Mesendoderm (in vitro differentiated cells): Measurements from ENCODE around the gene FAM174C.

Experiments
- DNase-seq: peaks from one replicate; pipeline ENCODE4 v3.0.0; 2013
- H2AK5ac ChIP-seq: 2 replicates; pipeline ENCODE4 v1.6.1; 2013; ENCODE audit warnings: low read length, inconsistent platforms
- H2BK120ac ChIP-seq: 2 replicates; pipeline ENCODE4 v1.6.1; 2013; ENCODE audit warnings: low read depth, mild to moderate bottlenecking, low read length, moderate library complexity, mixed read lengths
- H2BK15ac ChIP-seq: replicated peaks from 2 replicates; pipeline ENCODE4 v1.6.1; 2013; ENCODE audit warnings: low read depth, mild to moderate bottlenecking, moderate library complexity
- H2BK5ac ChIP-seq: 2 replicates; pipeline ENCODE4 v1.6.1; 2013; ENCODE audit warnings: low read length, inconsistent platforms
- H3K18ac ChIP-seq: 2 replicates; pipeline ENCODE4 v1.6.1; 2013; ENCODE audit warnings: mild to moderate bottlenecking, low read length, mixed read lengths
- H3K23ac ChIP-seq: one replicate; pipeline ENCODE4 v1.6.1; 2013; ENCODE audit warnings: low read length
- H3K27ac ChIP-seq: 2 replicates; pipeline ENCODE4 v1.5.1; 2013; ENCODE audit warnings: low read depth, mild to moderate bottlenecking, inconsistent platforms, low read length, moderate library complexity
- H3K27me3 ChIP-seq: 2 replicates; pipeline ENCODE4 v1.6.1; 2013; ENCODE audit warnings: low read length, control low read depth, mild to moderate bottlenecking, inconsistent platforms; ENCODE audit not compliant: insufficient read depth, poor library complexity
- H3K36me3 ChIP-seq: 2 replicates; pipeline ENCODE4 v1.6.1; 2013; ENCODE audit warnings: low read length, inconsistent platforms; ENCODE audit not compliant: control insufficient read depth, insufficient read depth
- H3K4ac ChIP-seq: one replicate; pipeline ENCODE4 v1.6.1; 2013; ENCODE audit warnings: low read depth, mild to moderate bottlenecking, low read length, moderate library complexity
- H3K4me1 ChIP-seq: 2 replicates; pipeline ENCODE4 v1.6.1; 2013; ENCODE audit warnings: low read depth, low read length, inconsistent platforms; ENCODE audit not compliant: control insufficient read depth
- H3K4me2 ChIP-seq: 2 replicates; pipeline ENCODE4 v1.6.1; 2013; ENCODE audit warnings: low read length
- H3K4me3 ChIP-seq: 2 replicates; pipeline ENCODE4 v1.5.1; 2013; ENCODE audit warnings: mild to moderate bottlenecking, low read length
- H3K56ac ChIP-seq: one replicate; pipeline ENCODE4 v1.6.1; 2013; ENCODE audit warnings: low read length
- H3K79me1 ChIP-seq: 2 replicates; pipeline ENCODE4 v1.6.1; 2013; ENCODE audit warnings: low read length, inconsistent platforms
- H3K79me2 ChIP-seq: 2 replicates; pipeline ENCODE4 v1.6.1; 2013; ENCODE audit warnings: mild to moderate bottlenecking, low read length; ENCODE audit not compliant: control insufficient read depth, insufficient read depth
- H3K9ac ChIP-seq: 2 replicates; pipeline ENCODE4 v1.6.1; 2013; ENCODE audit warnings: low read length, inconsistent platforms
- H4K5ac ChIP-seq: one replicate; pipeline ENCODE4 v1.6.1; 2013; ENCODE audit warnings: low read length
- H4K8ac ChIP-seq: one replicate; pipeline ENCODE4 v1.6.1; 2013; ENCODE audit warnings: low read depth, mild to moderate bottlenecking, control low read depth, low read length, moderate library complexity
- WGBS: extraction: QIAGEN DNeasy Blood & Tissue Kit; methylation state at CpG from one replicate; pipeline ENCODE4 v1.1.7; 2013; ENCODE audit warnings: low lambda C conversion rate, missing lambda C conversion rate; ENCODE audit not compliant: insufficient coverage; ENCODE audit errors: extremely low coverage; 5-methylcytosine and 5-hydroxymethylcytosine counted together

The FAM174C gene

DNA sequence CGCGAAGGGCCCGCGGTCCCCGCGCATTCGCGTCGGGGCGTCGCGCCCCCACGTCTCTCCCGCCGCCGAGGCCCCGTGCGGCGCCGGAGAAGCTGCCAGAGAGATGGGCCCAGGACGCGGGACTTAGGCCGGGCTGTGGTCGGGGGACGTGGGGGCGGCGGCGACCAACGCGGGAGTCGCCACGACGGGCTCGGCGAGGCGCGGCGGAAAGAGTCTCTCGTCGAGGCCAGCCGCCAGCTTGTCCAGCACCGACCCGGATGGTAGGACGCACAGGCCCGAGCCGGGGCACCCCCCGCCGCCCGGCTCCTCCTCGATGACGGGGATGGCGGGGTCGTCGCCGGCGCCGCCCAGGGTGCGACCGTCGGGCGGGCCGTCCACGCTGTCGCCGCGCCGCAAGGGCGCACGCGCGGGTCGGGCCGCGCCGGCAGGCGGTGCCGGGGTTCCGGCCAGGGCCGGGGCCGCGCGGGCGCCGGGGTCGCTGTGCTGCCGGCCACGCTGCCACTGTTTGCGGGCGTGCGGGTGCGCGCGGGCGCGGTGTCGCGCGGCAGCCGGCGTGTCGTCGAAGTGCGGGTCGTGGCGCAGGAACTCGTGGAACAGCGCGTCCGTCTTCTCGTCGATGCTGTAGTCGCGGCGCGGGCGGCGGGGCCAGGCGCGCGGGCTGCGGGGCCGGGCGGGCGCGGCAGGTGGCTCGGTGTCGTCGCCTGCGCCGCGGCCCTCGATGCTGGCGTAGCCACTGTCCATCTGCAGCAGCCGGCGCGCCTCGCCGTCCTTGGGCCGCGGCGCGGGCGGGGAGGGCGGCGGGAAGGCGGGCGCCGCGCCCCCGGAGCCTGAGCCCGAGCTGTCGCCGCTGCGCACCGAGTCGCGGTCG lies 46.0 kb upstream of the FAM174C start:
- Histone ChIP-seq H3K23ac (no peak overlapping the region), H2BK5ac (no peak overlapping the region), H3K79me2 (no peaks in the 10 kb centered on the region), H3K18ac (no peak overlapping the region), H3K27ac (no peak overlapping the region), H3K4me3 (no peak overlapping the region), H3K56ac (no peak overlapping the region), H3K4me1 (no peaks in the 10 kb centered on the region), H3K79me1 (no peaks in the 10 kb centered on the region), H3K4me2 (no peak overlapping the region), H3K9ac (no peak overlapping the region), H4K5ac (no peak overlapping the region), H2BK15ac (no peak overlapping the region), H2AK5ac (no peak overlapping the region), H3K4ac (no peak overlapping the region), H2BK120ac (no peak overlapping the region), H3K27me3 (no peaks in the 10 kb centered on the region), H4K8ac (no peak overlapping the region), H3K36me3 (no peaks in the 10 kb centered on the region)
- WGBS: no CpG with 5 or more reads among the region's 158 CpGs
- DNase-seq: no peak

- H2AK5ac ChIP-seq: no peak overlapping the region
- no peaks in the 10 kb centered on the region for H3K79me2 ChIP-seq
- no peak for DNase-seq
- H3K36me3 ChIP-seq: no peaks in the 10 kb centered on the region
- no peaks in the 10 kb centered on the region for H3K27me3 ChIP-seq
- no peak overlapping the region for H2BK5ac ChIP-seq
- no peak overlapping the region for H3K56ac ChIP-seq
- no peak overlapping the region for H2BK120ac ChIP-seq
- no peak overlapping the region for H3K9ac ChIP-seq
- H3K4ac ChIP-seq: no peak overlapping the region
- H4K8ac ChIP-seq: no peak overlapping the region
- H3K4me2 ChIP-seq: no peak overlapping the region
- H3K27ac ChIP-seq: peak overlapping the region; percentile 3
- no peaks in the 10 kb centered on the region for H3K79me1 ChIP-seq
- no peak overlapping the region for H3K23ac ChIP-seq
- H3K4me3 ChIP-seq: no peak overlapping the region
- H4K5ac ChIP-seq: no peak overlapping the region
- no peaks in the 10 kb centered on the region for H3K4me1 ChIP-seq
- no peak overlapping the region for H3K18ac ChIP-seq
- no CpG with 5 or more reads among the region's 61 CpGs for whole genome bisulfite sequencing
- H2BK15ac ChIP-seq: no peak overlapping the region
Observed at GRCh38 chr19:1229924-1230782, 45.2 kb upstream of the FAM174C start.

GRCh38 chr19:1230783-1231489 lies 44.4 kb upstream of the FAM174C start:
- Histone ChIP-seq H3K4me1 (no peaks in the 10 kb centered on the region), H3K79me2 (no peaks in the 10 kb centered on the region), H3K56ac (no peak overlapping the region), H2AK5ac (no peak overlapping the region), H2BK5ac (no peak overlapping the region), H3K27me3 (no peaks in the 10 kb centered on the region), H3K4me3 (no peak overlapping the region), H3K36me3 (no peaks in the 10 kb centered on the region), H3K79me1 (no peaks in the 10 kb centered on the region), H3K4me2 (no peak overlapping the region), H3K4ac (no peak overlapping the region), H2BK15ac (no peak overlapping the region), H3K9ac (no peak overlapping the region), H2BK120ac (no peak overlapping the region), H4K8ac (no peak overlapping the region), H3K27ac (no peak overlapping the region), H3K23ac (no peak overlapping the region), H3K18ac (no peak overlapping the region), H4K5ac (no peak overlapping the region)
- no CpG with 5 or more reads among the region's 38 CpGs for WGBS
- peak; percentile 61 for DNase-seq

- Histone ChIP-seq H3K9ac (no peak overlapping the region), H2AK5ac (no peak overlapping the region), H3K23ac (no peak overlapping the region), H4K5ac (no peak overlapping the region), H3K36me3 (no peaks in the 10 kb centered on the region), H4K8ac (no peak overlapping the region), H2BK15ac (no peak overlapping the region), H3K4me3 (no peak overlapping the region), H3K4me2 (no peak overlapping the region), H2BK120ac (no peak overlapping the region), H3K56ac (no peak overlapping the region), H3K18ac (no peak overlapping the region), H3K79me2 (no peaks in the 10 kb centered on the region), H3K27ac (no peak overlapping the region), H3K79me1 (no peaks in the 10 kb centered on the region), H3K4me1 (no peaks in the 10 kb centered on the region), H3K27me3 (no peaks in the 10 kb centered on the region), H3K4ac (no peak overlapping the region), H2BK5ac (no peak overlapping the region)
- WGBS: no CpG with 5 or more reads among the region's 15 CpGs
- no peak for DNase-seq
Observed at GRCh38 chr19:1231729-1232637, 43.3 kb upstream of the FAM174C start.

GRCh38 chr19:1232652-1233072 lies 42.7 kb upstream of the FAM174C start:
- H3K36me3 ChIP-seq: no peaks in the 10 kb centered on the region
- H3K4me2 ChIP-seq: no peak overlapping the region
- H4K8ac ChIP-seq: no peak overlapping the region
- H3K4me1 ChIP-seq: no peaks in the 10 kb centered on the region
- H3K23ac ChIP-seq: no peak overlapping the region
- H3K4ac ChIP-seq: no peak overlapping the region
- no peaks in the 10 kb centered on the region for H3K27me3 ChIP-seq
- H2BK120ac ChIP-seq: no peak overlapping the region
- WGBS: no CpG with 5 or more reads among the region's 15 CpGs
- H2BK15ac ChIP-seq: no peak overlapping the region
- no peaks in the 10 kb centered on the region for H3K79me2 ChIP-seq
- H3K18ac ChIP-seq: no peak overlapping the region
- H4K5ac ChIP-seq: no peak overlapping the region
- H2BK5ac ChIP-seq: no peak overlapping the region
- H3K9ac ChIP-seq: no peak overlapping the region
- H2AK5ac ChIP-seq: no peak overlapping the region
- H3K79me1 ChIP-seq: no peaks in the 10 kb centered on the region
- no peak overlapping the region for H3K56ac ChIP-seq
- H3K4me3 ChIP-seq: no peak overlapping the region
- H3K27ac ChIP-seq: no peak overlapping the region
- no peak for DNase-seq
